BJ (cell line): ENCODE results near the gene HEXIM2. TPM values are rescaled to one million over a fixed set of nuclear protein-coding genes. Genes with fewer than 3 reads are reported as not detected.

Source experiments
- CTCF ChIA-PET: fragments of 350-600 bp; formaldehyde crosslinking; extraction: SDS; loops from one replicate; lab custom pipeline; 2021; ENCODE audit warnings: antibody characterized with exemption, inconsistent platforms; lab: Yijun Ruan, JAX
- POLR2A ChIA-PET: fragments of 300-600 bp; sonication (Branson Sonifier 250); formaldehyde crosslinking; extraction: SDS; loops from one replicate; lab custom pipeline; 2021; ENCODE audit warnings: antibody characterized with exemption; lab: Charles Lee
- DNase-seq: peaks from one replicate; pipeline ENCODE4 v3.0.0-alpha.2; 2011; ENCODE audit warnings: low read depth
- H3K27me3 ChIP-seq: 2 replicates; pipeline ENCODE4 v1.6.0; 2011; ENCODE audit warnings: low read length; ENCODE audit not compliant: control insufficient read depth, insufficient read depth
- H3K36me3 ChIP-seq: 2 replicates; pipeline ENCODE4 v1.5.1; 2011; ENCODE audit warnings: low read length; ENCODE audit not compliant: control insufficient read depth, insufficient read depth
- H3K4me3 ChIP-seq: 2 replicates; pipeline ENCODE4 v1.5.1; 2011; ENCODE audit warnings: low read depth, mild to moderate bottlenecking, control low read depth, low read length
- polyA plus RNA-seq: library from polyadenylated mRNA; depleted of rRNA; stranded (reverse); fragments of >200 nt; gene quantifications from 2 replicates; pipeline ENCODE4 v1.2.3, GENCODE V29; 2011
- TF ChIP-seq, protein P1 (sequence below): IDR thresholded peaks from 2 replicates; pipeline ENCODE4 v1.5.1; 2011; ENCODE audit warnings: low read depth, mild to moderate bottlenecking, control low read depth, inconsistent platforms, low read length, moderate library complexity; ENCODE audit not compliant: insufficient read depth

HEXIM2 gene
- polyA plus RNA-seq, 1 experiment, result 6.3 TPM

- Histone ChIP-seq H3K27me3 (no peaks in the 10 kb centered on the region), H3K4me3 (peak overlapping the region; percentile 66), H3K36me3 (no peaks in the 10 kb centered on the region)
- ChIA-PET CTCF (interaction anchor here (0.6 to 7.3 kb wide), 27 partner anchors 9 to 1057 kb away, joined by 3 to 131 read pairs (median 4); partner anchors contain the start of gene HEXIM1), POLR2A (no interaction called here)
- no peak for DNase-seq
- TF ChIP-seq, protein P1, sequence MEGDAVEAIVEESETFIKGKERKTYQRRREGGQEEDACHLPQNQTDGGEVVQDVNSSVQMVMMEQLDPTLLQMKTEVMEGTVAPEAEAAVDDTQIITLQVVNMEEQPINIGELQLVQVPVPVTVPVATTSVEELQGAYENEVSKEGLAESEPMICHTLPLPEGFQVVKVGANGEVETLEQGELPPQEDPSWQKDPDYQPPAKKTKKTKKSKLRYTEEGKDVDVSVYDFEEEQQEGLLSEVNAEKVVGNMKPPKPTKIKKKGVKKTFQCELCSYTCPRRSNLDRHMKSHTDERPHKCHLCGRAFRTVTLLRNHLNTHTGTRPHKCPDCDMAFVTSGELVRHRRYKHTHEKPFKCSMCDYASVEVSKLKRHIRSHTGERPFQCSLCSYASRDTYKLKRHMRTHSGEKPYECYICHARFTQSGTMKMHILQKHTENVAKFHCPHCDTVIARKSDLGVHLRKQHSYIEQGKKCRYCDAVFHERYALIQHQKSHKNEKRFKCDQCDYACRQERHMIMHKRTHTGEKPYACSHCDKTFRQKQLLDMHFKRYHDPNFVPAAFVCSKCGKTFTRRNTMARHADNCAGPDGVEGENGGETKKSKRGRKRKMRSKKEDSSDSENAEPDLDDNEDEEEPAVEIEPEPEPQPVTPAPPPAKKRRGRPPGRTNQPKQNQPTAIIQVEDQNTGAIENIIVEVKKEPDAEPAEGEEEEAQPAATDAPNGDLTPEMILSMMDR, result peak; percentile 94
Observed at GRCh38 chr17:45132572-45133463, 28.9 kb upstream of the HEXIM2 start.

- POLR2A ChIA-PET, result interaction anchor here (0.6 kb wide), 3 partner anchors 8 to 17 kb away, joined by 3 to 10 read pairs (median 7); partner anchors contain the start of gene HEXIM1
- CTCF ChIA-PET, result interaction anchor here (0.6 to 7.3 kb wide), 91 partner anchors 9 to 363 kb away, joined by 3 to 204 read pairs (median 6); partner anchors contain the start of genes DCAKD, EFTUD2, FMNL1 and HEXIM1
- H3K4me3 ChIP-seq, result peak within 1 kb of the TSS; percentile 83
- DNase-seq, result peak; percentile 79
- TF ChIP-seq, protein P1, result peak; percentile 100
- H3K36me3 ChIP-seq, result no peaks in the 10 kb centered on the region
- H3K27me3 ChIP-seq, result no peaks in the 10 kb centered on the region
Observed at GRCh38 chr17:45135192-45135977, 26.3 kb upstream of the HEXIM2 start, which contains the start of gene ACBD4. Gene ACBD4 (plus strand): TSS chr17:45135687. CDS start chr17:45136145, 458 bp downstream.

DNA sequence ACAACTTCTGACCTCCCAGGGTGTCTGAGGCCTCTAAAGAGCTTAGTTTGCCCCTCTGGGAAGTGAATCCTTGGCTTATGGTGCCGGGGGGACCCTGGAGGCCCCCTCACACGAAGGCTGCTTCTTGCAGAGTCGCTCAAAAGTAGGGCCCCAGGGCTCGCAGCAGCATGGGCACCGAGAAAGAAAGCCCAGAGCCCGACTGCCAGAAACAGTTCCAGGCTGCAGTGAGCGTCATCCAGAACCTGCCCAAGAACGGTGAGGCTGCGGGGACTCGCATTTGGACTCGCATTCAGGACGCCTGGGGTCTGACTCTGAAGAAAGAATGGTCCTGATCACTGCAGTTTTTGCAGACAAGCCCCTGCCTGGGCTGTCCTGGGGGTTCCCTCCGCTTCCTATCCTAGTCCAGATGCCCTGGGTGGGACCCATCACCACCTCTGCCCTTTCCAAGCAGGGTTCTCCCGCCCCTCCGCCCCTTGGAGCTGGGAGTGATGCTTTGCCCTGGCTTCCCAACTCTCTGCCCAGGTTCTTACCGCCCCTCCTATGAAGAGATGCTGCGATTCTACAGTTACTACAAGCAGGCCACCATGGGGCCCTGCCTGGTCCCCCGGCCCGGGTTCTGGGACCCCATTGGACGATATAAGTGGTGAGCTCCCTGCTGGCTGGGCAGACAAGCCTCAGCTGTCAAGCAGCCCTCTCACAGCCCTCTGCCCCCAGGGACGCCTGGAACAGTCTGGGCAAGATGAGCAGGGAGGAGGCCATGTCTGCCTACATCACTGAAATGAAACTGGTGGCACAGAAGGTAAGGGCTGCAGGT, 25.5 kb upstream of the HEXIM2 start:
- TF ChIP-seq, protein P1, result no peak
- H3K27me3 ChIP-seq, result no peaks in the 10 kb centered on the region
- no peak for DNase-seq
- ChIA-PET CTCF (interaction anchor here (0.6 to 7.3 kb wide), 87 partner anchors 8 to 364 kb away, joined by 3 to 204 read pairs (median 6); partner anchors contain the start of genes DCAKD, EFTUD2, FMNL1 and HEXIM1), POLR2A (interaction anchor here (0.6 kb wide), 3 partner anchors 7 to 16 kb away, joined by 3 to 10 read pairs (median 7); partner anchors contain the start of gene HEXIM1)
- H3K4me3 ChIP-seq, result peak overlapping the region; percentile 83
- H3K36me3 ChIP-seq, result no peaks in the 10 kb centered on the region

DNA sequence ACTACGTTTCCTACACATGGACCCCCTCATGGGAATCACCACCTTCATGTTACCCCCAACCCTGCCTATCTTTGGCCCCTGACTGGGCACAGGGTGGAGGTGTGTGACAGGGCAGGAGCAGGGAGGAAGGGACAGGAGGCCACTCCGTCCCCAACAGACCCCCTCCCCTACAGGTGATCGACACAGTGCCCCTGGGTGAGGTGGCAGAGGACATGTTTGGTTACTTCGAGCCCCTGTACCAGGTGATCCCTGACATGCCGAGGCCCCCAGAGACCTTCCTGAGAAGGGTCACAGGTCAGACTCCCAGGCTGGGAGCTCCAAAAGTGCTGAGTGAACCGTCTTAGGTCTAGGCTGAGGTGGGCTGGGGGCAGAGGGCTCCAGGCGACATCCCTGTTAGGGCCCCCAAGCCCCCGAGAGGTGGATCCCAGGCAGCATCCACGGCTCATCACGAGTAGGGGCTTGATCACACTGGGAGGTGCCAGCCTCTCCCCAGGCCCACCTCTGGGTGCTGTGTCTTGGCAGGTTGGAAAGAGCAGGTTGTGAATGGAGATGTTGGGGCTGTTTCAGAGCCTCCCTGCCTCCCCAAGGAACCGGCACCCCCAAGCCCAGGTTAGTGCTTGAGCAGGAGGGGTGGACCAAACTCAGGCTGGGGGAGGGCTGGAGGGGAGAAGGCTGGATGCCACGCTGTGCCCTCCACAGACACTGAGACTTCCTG, 24.7 kb upstream of the HEXIM2 start:
- Histone ChIP-seq H3K4me3 (no peak overlapping the region), H3K27me3 (no peaks in the 10 kb centered on the region), H3K36me3 (no peaks in the 10 kb centered on the region)
- TF ChIP-seq, protein P1, result no peak
- ChIA-PET POLR2A (no interaction called here), CTCF (interaction anchor here (2.1 to 7.3 kb wide), 7 partner anchors 13 to 83 kb away, joined by 9 to 204 read pairs (median 25); partner anchors contain the start of genes FMNL1, HEXIM1 and HEXIM2)
- no peak for DNase-seq
